ENCODE measurements around the gene BIN1. TPM values are rescaled to one million over a fixed set of nuclear protein-coding genes. Genes with fewer than 3 reads are reported as not detected.

The BIN1 gene
- total RNA-seq, 1 experiment from 2014 or later = 198 TPM

GRCh38 chr2:127054996-127055785, 51.8 kb downstream of the BIN1 start:
- no peaks in the 10 kb centered on the region for H3K27me3 Mint-ChIP-seq (ENCODE audit: insufficient read depth, unreplicated experiment)
- Histone ChIP-seq H3K36me3 (ENCODE audit: control insufficient read depth, insufficient read depth, low read length) (peaks cover 3% of the 10 kb centered on the region), H3K27me3 (replicated peaks; ENCODE audit: control insufficient read depth, insufficient read depth, low read length) (no peaks in the 10 kb centered on the region), H3K4me3 (ENCODE audit: low read depth, low read length) (no peak overlapping the region), H3K4me1 (peaks cover 9% of the 10 kb centered on the region; the same call in 1 of the 2 replicates), H3K9me3 (no peaks in the 10 kb centered on the region)
- intact Hi-C loops (cut with micrococcal nuclease; ENCODE audit: unreplicated experiment) = no loop called here
- H3K4me3 Mint-ChIP-seq (ENCODE audit: unreplicated experiment) = no peak overlapping the region
- peaks cover 76% of the 10 kb centered on the region for H3K36me3 Mint-ChIP-seq (ENCODE audit: insufficient read depth, unreplicated experiment)
- no peak for DNase-seq
- ChIA-PET CTCF (interaction anchor here (0.6 to 0.7 kb wide), 2 partner anchors 13 to 319 kb away, joined by 3 to 5 read pairs; no protein-coding TSS in a partner anchor), POLR2A (no interaction called here)
- H3K4me1 Mint-ChIP-seq (ENCODE audit: low read depth, unreplicated experiment) = peaks cover 7% of the 10 kb centered on the region
- no peak overlapping the region for H3K27ac Mint-ChIP-seq (ENCODE audit: unreplicated experiment)
- H3K9me3 Mint-ChIP-seq (ENCODE audit: unreplicated experiment) = no peaks in the 10 kb centered on the region
- TF ChIP-seq CTCF (IDR thresholded peaks at IDR 0.05; ENCODE audit: insufficient read depth in 1 of 2, low read depth in 1 of 2, low read length in 1 of 2, severe bottlenecking in 1 of 2, unreplicated experiment in 1 of 2) = no peak
- no TSS peak for BruUV-seq (replicated peaks)

GRCh38 chr2:127054604-127054930, 52.4 kb downstream of the BIN1 start:
- no peak overlapping the region for H3K4me3 Mint-ChIP-seq (ENCODE audit: unreplicated experiment)
- no peaks in the 10 kb centered on the region for H3K27me3 Mint-ChIP-seq (ENCODE audit: insufficient read depth, unreplicated experiment)
- no peak overlapping the region for H3K4me3 ChIP-seq (ENCODE audit: low read depth, low read length)
- H3K36me3 ChIP-seq (ENCODE audit: control insufficient read depth, insufficient read depth, low read length) = peaks cover 3% of the 10 kb centered on the region
- intact Hi-C loops (cut with micrococcal nuclease; ENCODE audit: unreplicated experiment) = no loop called here
- H3K27me3 ChIP-seq (replicated peaks; ENCODE audit: control insufficient read depth, insufficient read depth, low read length) = no peaks in the 10 kb centered on the region
- DNase-seq = no peak
- ChIA-PET CTCF (interaction anchor here (0.6 kb wide), 1 partner anchor 13 kb away, joined by 3 read pairs; no protein-coding TSS in a partner anchor), POLR2A (no interaction called here)
- H3K9me3 Mint-ChIP-seq (ENCODE audit: unreplicated experiment) = no peaks in the 10 kb centered on the region
- no TSS peak for BruUV-seq (replicated peaks)
- peak overlapping the region; percentile 64 for H3K27ac Mint-ChIP-seq (ENCODE audit: unreplicated experiment)
- H3K4me1 Mint-ChIP-seq (ENCODE audit: low read depth, unreplicated experiment) = peaks cover 7% of the 10 kb centered on the region
- TF ChIP-seq CTCF (IDR thresholded peaks at IDR 0.05; ENCODE audit: insufficient read depth in 1 of 2, low read depth in 1 of 2, low read length in 1 of 2, severe bottlenecking in 1 of 2, unreplicated experiment in 1 of 2) = no peak
- H3K36me3 Mint-ChIP-seq (ENCODE audit: insufficient read depth, unreplicated experiment) = peaks cover 76% of the 10 kb centered on the region
- H3K4me1 ChIP-seq = peaks cover 9% of the 10 kb centered on the region; the same call in 1 of the 2 replicates
- no peaks in the 10 kb centered on the region for H3K9me3 ChIP-seq

- no peak overlapping the region for H3K4me3 ChIP-seq (ENCODE audit: low read depth, low read length)
- DNase-seq = peak in 1 of 2 experiments; percentile 45
- no peaks in the 10 kb centered on the region for H3K27me3 ChIP-seq (replicated peaks; ENCODE audit: control insufficient read depth, insufficient read depth, low read length)
- H3K36me3 Mint-ChIP-seq (ENCODE audit: insufficient read depth, unreplicated experiment) = peaks cover 76% of the 10 kb centered on the region
- no peak for TF ChIP-seq CTCF (IDR thresholded peaks at IDR 0.05; ENCODE audit: insufficient read depth in 1 of 2, low read depth in 1 of 2, low read length in 1 of 2, severe bottlenecking in 1 of 2, unreplicated experiment in 1 of 2)
- peak overlapping the region; percentile 64 for H3K27ac Mint-ChIP-seq (ENCODE audit: unreplicated experiment)
- ChIA-PET POLR2A (no interaction called here), CTCF (interaction anchor here (1.0 kb wide), 1 partner anchor 275 kb away, joined by 3 read pairs; no protein-coding TSS in a partner anchor)
- intact Hi-C loops (cut with micrococcal nuclease; ENCODE audit: unreplicated experiment) = no loop called here
- no peaks in the 10 kb centered on the region for H3K9me3 Mint-ChIP-seq (ENCODE audit: unreplicated experiment)
- H3K36me3 ChIP-seq (ENCODE audit: control insufficient read depth, insufficient read depth, low read length) = peaks cover 3% of the 10 kb centered on the region
- no peak overlapping the region for H3K4me3 Mint-ChIP-seq (ENCODE audit: unreplicated experiment)
- no TSS peak for BruUV-seq (replicated peaks)
- no peaks in the 10 kb centered on the region for H3K27me3 Mint-ChIP-seq (ENCODE audit: insufficient read depth, unreplicated experiment)
- H3K9me3 ChIP-seq = no peaks in the 10 kb centered on the region
- peaks cover 7% of the 10 kb centered on the region for H3K4me1 Mint-ChIP-seq (ENCODE audit: low read depth, unreplicated experiment)
- peaks cover 9% of the 10 kb centered on the region; the same call in 1 of the 2 replicates for H3K4me1 ChIP-seq
These were observed 53.0 kb downstream of the BIN1 start for GRCh38 chr2:127053731-127054603.

Data from Caco-2 (cell line).